ENCODE measurements around the gene BTBD9. TPM values are rescaled to one million over a fixed set of nuclear protein-coding genes. Genes with fewer than 3 reads are reported as not detected.

BTBD9 gene
- total RNA-seq, 5 donors from 2014 or later (not counting 1 experiment from before 2014, with no cell fraction given): 29.3 to 67.7 (median 38.1) TPM

DNA sequence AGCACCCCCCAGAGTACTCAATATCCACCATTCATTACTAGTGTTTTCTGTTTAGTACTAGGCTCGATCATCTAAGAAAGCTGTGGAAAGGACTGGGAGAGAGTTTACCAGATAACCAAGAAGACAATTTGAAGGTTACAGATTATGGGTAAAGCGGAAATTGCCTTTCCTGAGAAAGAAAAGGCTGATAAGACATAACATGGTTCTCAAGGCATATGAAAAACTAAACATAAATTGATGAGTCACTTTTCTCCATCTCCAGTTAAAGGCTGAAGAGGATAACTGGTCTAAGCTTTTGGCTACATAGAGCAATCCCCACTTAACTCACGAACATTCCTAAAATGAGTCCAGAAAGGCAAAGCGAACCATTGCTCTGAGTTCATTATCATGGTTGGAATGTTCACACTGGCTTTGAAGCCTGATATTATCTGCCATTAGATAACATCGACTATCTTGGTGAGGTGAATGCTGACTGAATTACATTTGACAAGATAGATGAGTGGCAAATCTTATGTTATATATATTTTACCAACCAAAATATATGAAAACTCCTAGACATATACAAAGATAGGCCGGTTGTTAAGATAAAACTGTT is 65.8 kb downstream of the BTBD9 start:
- Histone ChIP-seq H3K36me3 (ENCODE audit: control insufficient read depth in 2 of 2, extremely low read depth in 1 of 2, insufficient read depth in 1 of 2, low read length in 1 of 2) (peaks cover 0 to 8% of the 10 kb centered on the region in 2 donors), H3K4me3 (ENCODE audit: control insufficient read depth in 1 of 2, extremely low read depth in 1 of 2, low read length in 1 of 2) (no peak overlapping the region), H3K4me1 (ENCODE audit: control insufficient read depth in 1 of 2, extremely low read depth in 1 of 2, insufficient read depth in 2 of 2, low read length in 2 of 2) (peaks cover 3 to 6% of the 10 kb centered on the region in 2 experiments), H3K9me3 (no peaks in the 10 kb centered on the region), H3K27ac (ENCODE audit: low read length) (no peak overlapping the region), H3K27me3 (replicated peaks in 1 of 2; ENCODE audit: control insufficient read depth in 2 of 2, extremely low read depth in 1 of 2, insufficient read depth in 2 of 2, low read length in 1 of 2) (no peaks in the 10 kb centered on the region)
- Mint-ChIP-seq H3K4me1 (peaks cover 23 to 34% (median 24%) of the 10 kb centered on the region in 3 donors), H3K27me3 (no peaks in the 10 kb centered on the region), H3K36me3 (peaks cover 44% of the 10 kb centered on the region), H3K9me3 (no peaks in the 10 kb centered on the region), H3K4me3 (no peak overlapping the region), H3K27ac (peak overlapping the region; percentile 70 to 81)
- ChIA-PET CTCF (no interaction called here), POLR2A (interaction anchor here in 1 of 2 donors (0.5 kb wide), 1 partner anchor 82 kb away, joined by 3 read pairs; no protein-coding TSS in a partner anchor)
- ATAC-seq (replicated peaks in 1 of 4): no peak
- no CpG with 5 or more reads among the region's 6 CpGs for WGBS (ENCODE audit: insufficient coverage)
- DNase-seq: no peak

DNA sequence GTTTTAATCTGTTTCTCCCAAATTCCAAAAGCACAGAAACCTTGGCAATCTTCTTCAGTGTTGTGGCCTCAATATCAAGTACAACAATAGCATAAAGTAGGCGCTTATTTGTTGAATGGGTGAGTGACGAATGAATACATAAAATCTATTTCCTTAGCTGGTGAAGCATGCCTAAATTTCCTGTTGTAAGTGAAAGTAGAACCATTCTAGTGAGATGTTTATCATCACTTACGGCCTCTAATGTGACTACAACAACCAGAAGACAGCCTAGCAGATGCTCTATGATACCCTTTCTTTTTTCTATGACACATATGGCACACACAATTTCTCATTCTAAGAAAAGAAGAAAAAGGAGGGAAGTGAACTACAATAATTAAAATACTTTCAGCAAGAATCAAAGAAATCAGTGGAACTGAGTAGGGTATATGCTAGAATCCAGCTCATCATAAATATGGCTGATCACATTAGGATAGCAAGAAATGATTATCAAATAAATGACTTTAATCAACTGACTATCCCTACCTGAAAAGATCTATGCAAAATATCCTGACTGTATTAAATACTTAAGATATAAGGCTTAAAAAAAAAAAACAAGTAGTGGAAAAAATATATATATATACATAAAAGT is 67.4 kb downstream of the BTBD9 start:
- Histone ChIP-seq H3K36me3 (ENCODE audit: control insufficient read depth in 2 of 2, extremely low read depth in 1 of 2, insufficient read depth in 1 of 2, low read length in 1 of 2) (peaks cover 0 to 6% of the 10 kb centered on the region in 2 donors), H3K27me3 (replicated peaks in 1 of 2; ENCODE audit: control insufficient read depth in 2 of 2, extremely low read depth in 1 of 2, insufficient read depth in 2 of 2, low read length in 1 of 2) (no peaks in the 10 kb centered on the region), H3K9me3 (no peaks in the 10 kb centered on the region), H3K27ac (ENCODE audit: low read length) (peak overlapping the region; percentile 68), H3K4me1 (ENCODE audit: control insufficient read depth in 1 of 2, extremely low read depth in 1 of 2, insufficient read depth in 2 of 2, low read length in 2 of 2) (peaks cover 3 to 6% of the 10 kb centered on the region in 2 experiments), H3K4me3 (ENCODE audit: control insufficient read depth in 1 of 2, extremely low read depth in 1 of 2, low read length in 1 of 2) (no peak overlapping the region)
- Mint-ChIP-seq H3K36me3 (peaks cover 39% of the 10 kb centered on the region), H3K27me3 (no peaks in the 10 kb centered on the region), H3K9me3 (no peaks in the 10 kb centered on the region), H3K4me1 (peaks cover 23 to 28% (median 24%) of the 10 kb centered on the region in 3 donors), H3K27ac (peak overlapping the region; percentile 91 to 95), H3K4me3 (peak overlapping the region; percentile 57 to 60 (median 57))
- whole genome bisulfite sequencing (ENCODE audit: insufficient coverage): no CpG with 5 or more reads among the region's 3 CpGs
- ChIA-PET POLR2A (interaction anchor here (0.5 to 0.7 kb wide), 3 partner anchors 131 to 875 kb away, joined by 3 to 5 read pairs (median 4); partner anchors contain the start of gene MDGA1 (in 1 of the 2)), CTCF (interaction anchor here in 1 of 2 donors (0.6 to 2.1 kb wide), 5 partner anchors 10 to 880 kb away, joined by 3 to 6 read pairs (median 5); no protein-coding TSS in a partner anchor)
- peak; percentile 91 to 98 (median 96) for ATAC-seq (replicated peaks in 1 of 4)
- DNase-seq: peak in 1 of 35 experiments; percentile 67

DNA sequence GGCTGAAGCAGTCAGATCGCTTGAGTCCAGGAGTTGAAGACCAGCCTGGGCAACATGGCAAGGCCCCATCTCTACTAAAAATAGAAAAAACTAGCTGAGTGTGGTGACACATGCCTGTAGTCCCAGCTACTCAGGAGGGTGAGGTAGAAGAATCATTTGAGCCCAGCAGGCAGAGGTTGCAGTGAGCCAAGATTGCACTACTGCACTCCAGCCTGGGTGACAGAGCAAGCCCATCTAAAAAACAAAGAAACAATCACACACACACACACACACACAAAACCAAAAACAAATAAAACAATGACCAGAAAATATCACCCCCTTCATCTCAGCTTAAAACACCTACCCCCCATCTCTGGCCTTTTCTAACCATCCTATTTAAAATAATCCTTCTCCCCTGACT is 68.0 kb downstream of the BTBD9 start:
- no peaks in the 10 kb centered on the region for H3K27me3 Mint-ChIP-seq
- peak overlapping the region; percentile 91 to 95 for H3K27ac Mint-ChIP-seq
- H3K9me3 ChIP-seq: no peaks in the 10 kb centered on the region
- WGBS (ENCODE audit: insufficient coverage): no CpG with 5 or more reads among the region's 1 CpG
- ATAC-seq (replicated peaks in 1 of 4): peak; percentile 20 to 41 (median 29)
- ChIA-PET POLR2A (no interaction called here), CTCF (interaction anchor here in 1 of 2 donors (0.6 to 2.1 kb wide), 6 partner anchors 11 to 879 kb away, joined by 3 to 6 read pairs (median 4); no protein-coding TSS in a partner anchor)
- H3K4me1 Mint-ChIP-seq: peaks cover 23 to 28% (median 24%) of the 10 kb centered on the region in 3 donors
- H3K36me3 Mint-ChIP-seq: peaks cover 37% of the 10 kb centered on the region
- no peaks in the 10 kb centered on the region for H3K9me3 Mint-ChIP-seq
- H3K4me3 ChIP-seq (ENCODE audit: control insufficient read depth in 1 of 2, extremely low read depth in 1 of 2, low read length in 1 of 2): no peak overlapping the region
- H3K27ac ChIP-seq (ENCODE audit: low read length): peak overlapping the region; percentile 68
- peak overlapping the region; percentile 57 to 60 (median 57) for H3K4me3 Mint-ChIP-seq
- H3K36me3 ChIP-seq (ENCODE audit: control insufficient read depth in 2 of 2, extremely low read depth in 1 of 2, insufficient read depth in 1 of 2, low read length in 1 of 2): peaks cover 0 to under 1% of the 10 kb centered on the region in 2 donors
- no peak for DNase-seq
- peaks cover 3 to 6% of the 10 kb centered on the region in 2 experiments for H3K4me1 ChIP-seq (ENCODE audit: control insufficient read depth in 1 of 2, extremely low read depth in 1 of 2, insufficient read depth in 2 of 2, low read length in 2 of 2)
- no peaks in the 10 kb centered on the region for H3K27me3 ChIP-seq (replicated peaks in 1 of 2; ENCODE audit: control insufficient read depth in 2 of 2, extremely low read depth in 1 of 2, insufficient read depth in 2 of 2, low read length in 1 of 2)

DNA sequence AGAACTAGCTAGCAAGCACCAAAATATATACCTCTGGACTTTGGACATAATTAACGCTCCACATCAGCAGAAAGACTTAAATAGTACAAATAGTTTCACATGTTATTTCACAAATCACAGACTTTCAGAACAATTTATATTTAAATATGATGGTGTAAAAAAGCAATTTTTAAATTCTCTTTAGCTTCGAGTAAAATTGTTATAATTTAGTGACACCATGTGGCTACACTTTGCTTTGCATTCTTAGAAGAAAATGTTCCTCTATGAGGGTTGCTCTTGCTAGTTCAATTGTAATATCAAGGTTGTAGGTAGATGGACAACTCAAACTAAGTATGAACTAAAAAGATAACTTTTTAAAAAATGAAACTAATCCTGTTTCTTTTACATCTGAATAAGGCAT is 69.0 kb downstream of the BTBD9 start:
- H3K4me1 Mint-ChIP-seq: peaks cover 23 to 28% (median 24%) of the 10 kb centered on the region in 3 donors
- CTCF ChIA-PET: interaction anchor here (0.5 to 2.1 kb wide), 5 partner anchors 11 to 1285 kb away, joined by 3 to 6 read pairs (median 3); no protein-coding TSS in a partner anchor
- DNase-seq (peak in 1 of 35 experiments; percentile 19), ATAC-seq (replicated peaks in 1 of 4) (no peak)
- H3K36me3 ChIP-seq (ENCODE audit: control insufficient read depth in 2 of 2, extremely low read depth in 1 of 2, insufficient read depth in 1 of 2, low read length in 1 of 2): no peaks in the 10 kb centered on the region
- no CpG with 5 or more reads among the region's 2 CpGs for WGBS (ENCODE audit: insufficient coverage)
- peaks cover 3 to 6% of the 10 kb centered on the region in 2 experiments for H3K4me1 ChIP-seq (ENCODE audit: control insufficient read depth in 1 of 2, extremely low read depth in 1 of 2, insufficient read depth in 2 of 2, low read length in 2 of 2)
- H3K27me3 ChIP-seq (replicated peaks in 1 of 2; ENCODE audit: control insufficient read depth in 2 of 2, extremely low read depth in 1 of 2, insufficient read depth in 2 of 2, low read length in 1 of 2): no peaks in the 10 kb centered on the region
- H3K27me3 Mint-ChIP-seq: no peaks in the 10 kb centered on the region
- peak overlapping the region in 1 of 2 donors; percentile 95 for H3K27ac Mint-ChIP-seq
- no peak overlapping the region for H3K27ac ChIP-seq (ENCODE audit: low read length)
- POLR2A ChIA-PET: interaction anchor here in 1 of 2 donors (0.6 kb wide), 1 partner anchor 11 kb away, joined by 4 read pairs; no protein-coding TSS in a partner anchor
- H3K4me3 ChIP-seq (ENCODE audit: control insufficient read depth in 1 of 2, extremely low read depth in 1 of 2, low read length in 1 of 2): no peak overlapping the region
- H3K36me3 Mint-ChIP-seq: peaks cover 35% of the 10 kb centered on the region
- H3K4me3 Mint-ChIP-seq: no peak overlapping the region
- H3K9me3 ChIP-seq: no peaks in the 10 kb centered on the region
- no peaks in the 10 kb centered on the region for H3K9me3 Mint-ChIP-seq

DNA sequence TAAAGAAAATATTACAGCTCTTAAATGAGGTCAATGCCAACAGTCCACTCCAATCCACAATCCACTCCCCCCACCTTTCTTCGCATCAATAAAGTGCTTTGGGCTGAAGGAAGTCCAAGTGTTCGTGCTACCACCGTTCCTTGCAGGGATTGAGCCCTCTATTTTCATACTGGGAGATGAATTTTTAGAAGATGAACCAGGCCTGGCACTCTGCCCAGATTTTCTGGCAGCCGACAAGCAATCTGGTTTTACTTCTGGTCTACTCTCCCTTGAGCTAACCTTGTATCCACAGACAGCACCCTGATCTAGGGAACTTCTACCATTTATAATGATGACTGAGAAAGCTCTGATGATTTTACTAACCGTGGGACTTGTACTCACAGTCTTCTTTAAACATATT is 72.3 kb downstream of the BTBD9 start:
- peaks cover 37% of the 10 kb centered on the region for H3K36me3 Mint-ChIP-seq
- POLR2A ChIA-PET: interaction anchor here in 1 of 2 donors (0.6 to 1.0 kb wide), 2 partner anchors 778 to 1079 kb away, joined by 3 to 6 read pairs; no protein-coding TSS in a partner anchor

More for the DNA sequence above, 72.3 kb downstream of the BTBD9 start:
- DNase-seq (peak in 2 of 35 experiments; percentile 1 to 7), ATAC-seq (replicated peaks in 1 of 4) (no peak)
- no peak overlapping the region for H3K27ac ChIP-seq (ENCODE audit: low read length)
- peaks cover 3 to 6% of the 10 kb centered on the region in 2 experiments for H3K4me1 ChIP-seq (ENCODE audit: control insufficient read depth in 1 of 2, extremely low read depth in 1 of 2, insufficient read depth in 2 of 2, low read length in 2 of 2)
- no peaks in the 10 kb centered on the region for H3K27me3 ChIP-seq (replicated peaks in 1 of 2; ENCODE audit: control insufficient read depth in 2 of 2, extremely low read depth in 1 of 2, insufficient read depth in 2 of 2, low read length in 1 of 2)
- WGBS (ENCODE audit: insufficient coverage): no CpG with 5 or more reads among the region's 5 CpGs
- H3K4me3 ChIP-seq (ENCODE audit: control insufficient read depth in 1 of 2, extremely low read depth in 1 of 2, low read length in 1 of 2): no peak overlapping the region
- H3K36me3 ChIP-seq (ENCODE audit: control insufficient read depth in 2 of 2, extremely low read depth in 1 of 2, insufficient read depth in 1 of 2, low read length in 1 of 2): no peaks in the 10 kb centered on the region
- CTCF ChIA-PET: interaction anchor here in 1 of 2 donors (0.5 to 0.6 kb wide), 2 partner anchors 72 to 452 kb away, joined by 3 to 4 read pairs; no protein-coding TSS in a partner anchor
- H3K4me3 Mint-ChIP-seq: no peak overlapping the region
- H3K27me3 Mint-ChIP-seq: no peaks in the 10 kb centered on the region
- H3K9me3 Mint-ChIP-seq: no peaks in the 10 kb centered on the region
- H3K27ac Mint-ChIP-seq: no peak overlapping the region
- peaks cover 17 to 28% (median 22%) of the 10 kb centered on the region in 3 donors for H3K4me1 Mint-ChIP-seq
- no peaks in the 10 kb centered on the region for H3K9me3 ChIP-seq

Data from T-cell (primary cell).